Activated CD4-positive, CD25-positive, alpha-beta regulatory T cell treated with anti-CD3 and anti-CD28 coated beads, Interleukin-2, amount 50 U/mL, for 16 hours (primary cell): Measurements from ENCODE around the gene SH3GL1.

Experiments used
- DNase-seq: peaks from one replicate; pipeline ENCODE4 v3.0.0-alpha.2; 2020; ENCODE audit warnings: low read depth, low spot score

The SH3GL1 gene

DNA sequence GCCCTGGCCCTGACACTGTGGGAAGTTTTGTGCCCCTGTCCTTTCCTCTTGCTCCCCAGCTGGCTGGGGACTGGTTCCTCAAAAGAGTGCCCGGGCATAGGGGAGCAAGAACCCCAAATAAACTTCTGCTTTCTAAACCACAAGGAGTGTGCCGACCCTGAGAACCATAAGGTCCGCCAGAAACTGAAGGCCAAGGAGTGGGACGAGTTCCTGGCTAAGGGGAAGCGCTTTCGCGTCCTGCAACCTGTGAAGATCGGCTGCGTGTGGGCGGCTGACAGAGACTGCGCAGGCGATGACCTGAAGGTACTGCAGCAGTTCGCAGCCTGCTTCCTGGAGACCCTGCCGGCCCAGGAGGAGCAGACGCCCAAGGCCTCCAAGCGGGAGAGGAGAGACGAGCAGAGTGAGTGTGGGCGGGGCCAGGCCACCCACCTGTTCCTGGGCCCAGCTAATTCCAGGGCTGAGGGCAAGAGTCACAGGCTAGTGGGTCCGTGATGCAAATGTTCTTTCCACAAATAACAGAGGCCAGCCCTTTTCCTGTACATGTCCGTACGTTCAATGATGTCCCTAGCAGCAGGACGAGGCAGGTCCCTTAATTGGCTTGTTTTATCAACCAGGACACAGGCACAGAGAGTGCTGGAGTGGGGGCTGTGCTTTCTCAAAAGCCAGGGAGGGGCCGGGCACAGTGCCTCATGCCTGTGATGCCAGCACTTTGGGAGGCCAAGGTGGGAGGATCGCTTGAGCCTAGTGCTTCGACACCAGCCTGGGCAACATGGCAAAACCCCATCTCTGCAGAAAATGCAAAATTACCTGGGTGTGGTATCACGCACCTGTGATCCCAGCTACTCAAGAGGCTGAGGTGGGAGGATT lies 31.7 kb upstream of the SH3GL1 start:
- DNase-seq: no peak

DNA sequence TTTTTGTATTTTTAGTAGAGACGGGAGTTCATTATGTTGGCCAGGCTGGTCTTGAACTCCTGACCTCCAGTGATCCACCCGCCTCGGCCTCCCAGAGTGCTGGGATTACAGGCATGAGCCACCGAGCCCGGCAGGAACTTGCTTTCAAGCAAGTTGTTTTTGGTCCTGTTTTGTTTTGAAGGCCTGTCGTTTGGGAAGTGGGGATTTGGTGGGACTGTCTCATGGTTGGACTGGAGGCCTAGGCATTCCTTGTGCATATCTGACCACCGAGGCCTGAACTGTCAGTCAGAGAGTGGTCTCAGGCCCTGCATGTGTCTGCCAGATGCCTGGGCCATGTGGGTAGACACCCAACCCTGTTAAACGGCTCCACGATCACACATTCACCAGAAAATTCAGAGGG lies 30.9 kb upstream of the SH3GL1 start:
- DNase-seq: no peak

GRCh38 chr19:4430760-4431159 lies 30.4 kb upstream of the SH3GL1 start:
- DNase-seq: no peak

GRCh38 chr19:4429771-4430171 lies 29.4 kb upstream of the SH3GL1 start:
- DNase-seq: no peak

- no peak for DNase-seq
Measured at GRCh38 chr19:4429256-4429655, 28.9 kb upstream of the SH3GL1 start.

- DNase-seq: no peak
Measured at GRCh38 chr19:4428326-4428975, 28.1 kb upstream of the SH3GL1 start.

DNA sequence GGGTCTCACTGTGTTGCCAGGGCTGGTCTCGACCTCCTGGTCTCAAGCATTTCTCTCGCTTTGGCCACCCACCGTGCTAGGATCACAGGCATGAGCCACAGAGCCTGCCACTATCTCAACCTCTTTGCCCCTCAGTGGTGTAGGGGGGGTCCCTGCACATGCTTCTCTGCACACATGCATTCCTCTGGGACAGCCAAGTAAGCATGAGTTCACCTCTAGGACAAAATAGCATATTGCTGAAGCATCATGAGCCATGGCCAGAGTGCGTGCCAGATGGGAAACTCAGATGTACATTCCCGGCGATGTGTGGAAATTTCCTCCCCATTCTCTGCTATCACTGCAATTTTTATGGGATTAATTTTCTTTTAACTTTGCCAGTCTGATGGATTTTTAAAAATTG lies 25.2 kb upstream of the SH3GL1 start:
- no peak for DNase-seq

DNA sequence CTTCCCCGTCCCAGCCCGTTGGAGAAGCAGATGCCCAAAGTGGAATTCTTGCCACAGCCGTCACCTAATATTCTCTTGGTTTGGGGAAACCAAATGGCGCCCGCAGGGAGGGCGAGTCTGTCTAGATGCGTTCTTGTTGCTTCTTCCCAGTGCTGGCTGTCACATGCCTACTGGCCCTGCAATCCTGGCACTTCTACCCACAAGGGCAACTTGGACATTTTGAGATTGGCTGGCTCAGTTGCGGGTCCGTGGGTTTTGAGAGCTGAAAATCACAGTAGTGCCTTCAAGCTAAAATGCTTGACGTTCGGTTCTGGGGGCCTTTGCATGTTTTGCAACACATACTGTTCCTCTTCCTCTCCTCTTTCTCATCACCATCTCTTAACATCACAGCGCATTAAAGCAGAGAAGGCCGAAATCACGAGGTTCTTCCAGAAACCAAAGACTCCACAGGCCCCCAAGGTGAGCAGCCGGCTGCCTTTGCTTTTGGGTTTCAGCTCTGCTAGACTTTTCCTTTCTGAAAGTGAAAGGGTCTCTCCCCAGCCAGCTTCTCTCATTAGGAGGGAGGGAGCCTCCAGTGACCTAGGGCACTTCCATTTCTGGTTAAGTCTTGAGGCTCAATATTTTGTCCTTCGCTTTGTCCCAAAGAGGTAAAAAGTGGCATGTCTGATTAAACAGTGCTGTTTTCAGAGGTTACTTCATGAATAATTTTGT lies 23.2 kb upstream of the SH3GL1 start:
- no peak for DNase-seq

DNA sequence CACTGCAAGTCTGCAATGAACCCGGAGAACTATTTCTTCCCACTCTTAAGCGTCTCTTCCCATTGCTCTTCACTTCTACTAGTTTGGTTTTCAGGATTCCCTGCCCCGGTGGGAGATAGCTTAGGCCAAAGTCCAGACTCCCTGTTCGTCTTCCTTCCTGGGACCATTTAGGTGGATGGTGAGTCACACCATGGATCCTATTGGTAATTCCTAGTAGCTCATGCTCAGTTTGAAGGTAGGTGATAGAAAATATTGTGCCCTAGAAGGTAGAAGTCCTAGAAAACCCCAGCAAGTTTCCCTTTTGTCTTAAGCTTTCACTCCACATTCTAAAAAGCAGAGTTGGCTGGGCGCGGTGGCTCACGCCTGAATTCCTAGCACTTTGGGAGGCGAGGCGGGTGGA lies 15.9 kb upstream of the SH3GL1 start:
- no peak for DNase-seq

- no peak for DNase-seq
Measured at GRCh38 chr19:4415352-4415751, 15.0 kb upstream of the SH3GL1 start.

DNA sequence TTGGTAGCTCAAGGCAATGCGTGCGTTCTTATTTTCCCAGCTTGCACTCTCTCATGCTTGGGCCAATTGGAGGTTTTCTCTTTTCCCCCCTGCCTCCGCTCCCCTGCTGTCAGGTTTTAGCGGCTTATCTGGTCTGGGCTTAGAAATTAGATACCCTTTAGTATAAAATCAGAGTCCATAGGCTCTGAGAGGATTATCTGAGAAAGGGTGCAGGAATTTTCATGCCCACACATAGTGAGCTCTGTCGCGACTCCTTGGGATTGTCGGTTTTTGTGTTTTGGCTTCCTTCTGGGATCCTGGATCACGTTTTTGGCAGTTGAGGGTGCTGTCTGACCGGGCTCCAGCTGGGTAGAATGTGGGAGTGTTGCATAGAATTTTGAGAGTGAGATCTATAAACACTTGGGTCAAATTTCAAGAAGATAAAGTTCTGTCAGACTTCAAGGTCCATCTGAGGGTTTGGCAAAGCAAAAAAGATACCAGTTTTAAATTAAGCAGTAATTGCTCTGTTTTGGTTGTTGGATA lies 14.5 kb upstream of the SH3GL1 start:
- DNase-seq: no peak

GRCh38 chr19:4414144-4414799 lies 13.9 kb upstream of the SH3GL1 start:
- DNase-seq: no peak

DNA sequence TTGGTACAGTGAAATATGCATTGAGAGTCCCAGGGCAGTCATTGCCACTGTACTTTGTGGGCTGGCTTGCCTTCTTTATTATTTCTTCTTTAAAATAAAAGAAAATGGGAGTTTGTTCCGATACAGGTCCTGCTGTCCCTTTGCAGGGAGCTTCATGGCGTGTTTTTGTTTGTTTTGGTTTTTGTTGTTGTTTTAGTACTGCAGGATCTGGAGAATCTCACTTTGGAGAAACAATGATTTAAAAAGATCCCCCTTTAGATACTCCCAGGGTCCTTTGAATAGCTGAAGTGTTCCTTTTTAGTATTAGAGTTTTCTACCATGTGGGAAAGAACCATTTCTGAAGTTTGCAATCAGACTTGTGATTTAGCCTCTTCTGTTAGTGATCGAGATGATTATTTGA lies 13.2 kb upstream of the SH3GL1 start:
- no peak for DNase-seq

DNA sequence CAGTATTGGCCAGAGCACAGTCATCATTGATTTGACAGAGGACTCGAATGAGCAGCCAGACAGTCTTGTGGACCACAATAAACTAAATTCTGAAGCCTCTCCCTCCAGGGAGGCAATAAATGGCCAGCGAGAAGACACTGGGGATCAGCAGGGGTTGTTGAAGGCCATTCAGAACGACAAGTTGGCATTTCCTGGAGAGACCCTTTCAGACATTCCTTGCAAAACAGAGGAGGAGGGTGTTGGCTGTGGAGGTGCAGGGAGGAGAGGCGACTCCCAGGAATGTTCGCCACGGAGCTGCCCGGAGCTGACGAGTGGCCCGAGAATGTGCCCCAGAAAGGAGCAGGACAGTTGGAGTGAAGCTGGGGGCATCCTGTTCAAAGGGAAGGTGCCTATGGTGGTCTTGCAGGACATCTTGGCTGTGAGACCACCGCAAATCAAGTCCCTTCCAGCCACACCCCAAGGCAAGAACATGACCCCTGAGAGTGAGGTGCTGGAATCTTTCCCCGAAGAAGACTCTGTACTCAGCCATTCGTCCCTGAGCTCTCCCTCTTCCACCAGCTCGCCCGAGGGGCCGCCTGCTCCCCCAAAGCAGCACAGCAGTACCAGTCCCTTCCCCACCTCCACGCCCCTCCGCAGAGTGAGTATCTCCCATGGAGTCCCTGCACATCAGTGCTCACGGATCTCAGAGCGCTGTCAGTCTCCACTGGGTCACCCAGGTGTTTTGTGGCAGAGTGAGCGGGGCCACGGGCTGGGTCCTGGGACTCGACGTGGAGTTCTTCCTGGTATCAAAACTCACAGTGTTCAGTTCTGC lies 9.0 kb upstream of the SH3GL1 start:
- no peak for DNase-seq

DNA sequence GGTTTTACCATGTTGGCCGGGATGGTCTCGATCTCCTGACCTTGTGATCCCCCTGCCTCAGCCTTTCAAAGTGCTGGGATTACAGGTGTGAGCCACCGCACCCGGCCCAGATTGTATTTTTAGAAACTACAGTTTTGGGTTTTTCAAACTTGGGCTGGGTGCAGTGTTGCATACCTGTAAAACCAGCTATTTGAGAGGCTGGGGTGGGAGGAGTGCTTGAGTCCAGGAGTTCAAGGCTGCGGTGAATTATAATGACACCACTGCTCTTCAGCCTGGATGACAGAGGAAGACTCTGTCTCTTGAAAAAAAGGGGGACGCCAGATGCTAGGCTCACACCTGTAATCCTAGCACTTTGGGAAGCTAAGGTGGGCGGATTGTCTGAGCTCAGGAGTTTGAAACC lies 6.3 kb upstream of the SH3GL1 start:
- DNase-seq: no peak

DNA sequence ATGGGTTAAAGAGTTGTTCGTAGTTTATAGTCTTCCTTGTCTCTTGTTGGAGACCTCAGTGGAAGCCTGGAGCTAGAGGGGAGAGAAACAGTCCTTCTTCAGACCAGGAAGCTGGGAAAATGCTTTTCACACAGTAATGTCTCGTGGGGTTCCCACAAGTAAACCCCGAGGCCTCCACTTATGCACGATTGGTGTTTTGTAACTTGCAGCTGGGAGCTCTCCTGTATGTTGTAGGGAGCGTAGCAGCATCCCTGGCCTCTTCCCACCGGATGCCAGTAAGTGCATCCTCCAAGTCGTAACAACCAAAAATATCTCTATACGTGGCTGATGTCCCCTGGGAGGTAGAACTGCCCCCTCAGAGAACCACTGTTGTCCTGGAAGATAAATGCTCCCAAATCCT lies 5.6 kb upstream of the SH3GL1 start:
- DNase-seq: no peak

DNA sequence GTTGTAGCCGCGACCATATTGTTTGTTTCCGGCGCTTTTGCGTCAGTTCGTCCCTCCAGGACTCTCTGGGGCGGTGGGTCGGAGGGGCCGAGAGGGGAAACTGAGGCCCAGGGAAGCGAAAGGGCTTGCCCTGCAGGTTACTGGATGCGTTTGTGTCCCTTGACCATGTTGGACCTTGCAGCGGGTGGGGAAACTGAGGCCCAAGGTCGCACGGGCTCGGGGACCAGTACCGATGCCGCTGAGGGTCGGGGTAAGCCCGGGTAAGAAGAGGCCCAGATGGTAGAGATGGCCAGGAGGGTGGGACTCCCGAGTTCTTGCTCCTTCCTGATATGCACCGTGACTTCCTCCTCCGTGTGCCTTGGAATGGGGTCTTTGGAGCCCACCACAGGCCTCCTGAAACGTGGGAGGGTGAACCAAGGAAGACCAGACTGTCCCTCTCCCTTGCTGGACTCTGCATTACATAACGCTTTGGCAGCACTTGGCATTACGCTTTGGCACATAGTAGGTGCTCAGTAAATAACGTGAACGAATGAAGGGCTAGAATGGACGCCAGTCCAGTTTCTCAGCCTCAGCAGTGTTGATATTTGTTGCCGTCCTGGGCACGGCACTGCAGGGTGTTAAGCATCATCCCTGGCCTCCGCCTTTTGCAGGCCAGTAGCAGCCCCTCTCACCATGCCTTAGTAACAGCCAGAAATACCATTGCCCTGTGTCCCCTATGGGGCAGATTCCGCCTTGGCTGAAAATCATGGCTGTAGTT lies 2.8 kb upstream of the SH3GL1 start:
- no peak for DNase-seq

DNA sequence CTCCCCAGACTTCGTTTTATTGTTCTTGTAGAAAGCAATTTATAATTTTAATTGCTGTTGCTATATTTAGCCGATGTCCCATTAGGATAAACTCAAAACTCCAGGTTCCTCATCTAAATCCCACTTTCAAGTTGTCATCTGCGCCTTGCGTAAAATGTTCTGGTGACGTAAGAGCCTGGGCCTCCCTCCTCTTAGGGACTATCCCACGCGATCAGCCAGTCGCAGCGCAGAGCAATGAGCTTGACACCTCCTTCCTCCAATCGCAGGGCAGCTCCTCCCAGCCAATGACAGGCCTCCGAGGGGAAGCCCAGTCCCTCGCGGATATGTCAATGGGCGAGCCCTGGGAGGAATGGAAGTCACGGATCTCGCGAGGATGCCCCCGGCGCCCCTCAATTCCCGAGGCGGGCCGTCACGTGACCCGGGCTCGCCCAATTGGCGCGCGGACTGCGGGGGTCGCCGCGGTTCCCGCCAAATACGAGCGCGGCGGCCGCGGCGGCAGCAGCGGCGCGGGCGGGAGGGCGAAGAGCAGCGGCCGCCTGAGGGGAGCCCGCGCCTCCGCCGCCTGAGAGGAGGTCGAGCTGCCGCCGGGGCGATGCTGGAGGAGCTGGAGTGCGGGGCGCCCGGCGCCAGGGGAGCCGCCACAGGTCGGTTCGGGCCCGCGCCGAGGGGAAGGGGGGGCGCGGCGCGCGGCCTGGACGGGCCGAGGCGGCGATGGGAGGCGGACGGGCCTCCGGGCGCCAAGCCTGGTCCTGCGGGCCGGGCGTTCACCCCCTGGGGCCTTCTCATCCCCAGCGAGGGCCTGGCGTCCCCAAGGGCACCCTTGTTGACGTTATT lies 2.0 kb upstream of the SH3GL1 start, which contains the start of gene CHAF1A:
Gene CHAF1A, plus strand, starts transcription at position 470 of the 834 bp plus-strand sequence. Its CDS starts 123 bp downstream, at position 593.
- DNase-seq: peak; percentile 99

- DNase-seq: no peak
Measured at GRCh38 chr19:4401769-4402170, 1.4 kb upstream of the SH3GL1 start.
